ENCODE data around the gene ABCG2. TPM values are rescaled to one million over a fixed set of nuclear protein-coding genes. Genes with fewer than 3 reads are reported as not detected.
"Not testable (repeated sequence)": the region's sequence is repeated elsewhere in the genome, so short reads cannot be mapped to it uniquely, and the experiment has no call there.

ABCG2 gene
- total RNA-seq, 1 experiment from 2014 or later: 3.1 TPM

DNA sequence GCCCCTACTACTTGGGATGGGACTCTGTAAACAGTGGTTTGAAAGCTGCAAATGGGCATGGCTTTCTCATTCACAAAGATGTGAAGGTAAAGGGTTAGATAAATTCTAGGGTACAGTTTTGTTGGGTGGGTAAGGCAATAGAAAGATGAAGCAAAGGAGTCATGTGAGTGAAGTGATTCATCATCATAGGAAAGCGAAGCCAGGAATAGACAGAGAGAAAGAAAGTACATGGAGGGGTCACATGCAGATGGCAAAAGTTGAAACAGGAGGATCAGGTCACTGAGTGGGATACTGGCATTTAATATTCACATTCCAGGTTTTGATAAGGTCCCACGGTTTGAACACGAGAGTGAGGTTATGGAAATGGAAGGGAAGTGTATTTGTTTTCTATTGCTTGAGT, 8.2 kb upstream of the ABCG2 start:
- DNase-seq (ENCODE audit: low read depth): no peak

DNA sequence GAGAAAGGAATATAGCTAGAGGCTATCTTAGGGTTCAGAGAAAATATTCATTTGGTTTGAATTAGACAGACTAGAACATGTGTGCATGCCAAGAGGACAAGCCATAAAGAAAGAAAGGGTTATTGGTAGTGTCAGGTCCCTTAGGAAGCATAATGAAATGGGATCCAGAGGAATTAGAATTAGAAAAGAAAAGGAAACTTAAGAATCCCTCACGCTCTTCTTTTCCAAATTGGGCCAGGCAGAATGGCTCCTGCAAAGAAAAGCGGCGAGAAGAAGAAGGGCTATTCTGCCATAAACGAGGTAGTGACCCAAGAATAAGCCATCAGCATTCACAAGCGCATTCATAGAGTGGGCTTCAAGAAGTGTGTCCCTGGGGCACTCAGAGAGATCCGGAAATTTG, 4.9 kb upstream of the ABCG2 start:
- DNase-seq (ENCODE audit: low read depth): no peak

DNA sequence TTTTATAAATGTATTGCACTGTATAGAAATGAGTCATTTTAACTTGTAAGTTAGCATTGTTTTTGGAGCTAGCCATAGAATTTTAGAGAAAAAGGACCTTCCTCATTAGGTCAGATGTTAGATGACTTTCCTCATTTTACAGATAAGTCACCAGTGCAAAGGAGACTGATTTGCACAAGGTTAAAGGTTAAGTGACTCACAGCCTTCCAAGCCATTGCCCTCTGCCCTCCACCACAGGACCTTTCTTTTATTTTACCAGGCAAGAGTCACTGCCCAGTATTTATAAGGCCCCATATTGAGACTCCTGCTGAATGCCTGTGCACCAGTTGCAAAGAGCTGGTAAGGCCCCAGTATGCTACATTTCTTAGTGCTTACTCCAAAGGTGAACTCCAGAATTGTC, 4.2 kb upstream of the ABCG2 start:
- no peak for DNase-seq (ENCODE audit: low read depth)

DNA sequence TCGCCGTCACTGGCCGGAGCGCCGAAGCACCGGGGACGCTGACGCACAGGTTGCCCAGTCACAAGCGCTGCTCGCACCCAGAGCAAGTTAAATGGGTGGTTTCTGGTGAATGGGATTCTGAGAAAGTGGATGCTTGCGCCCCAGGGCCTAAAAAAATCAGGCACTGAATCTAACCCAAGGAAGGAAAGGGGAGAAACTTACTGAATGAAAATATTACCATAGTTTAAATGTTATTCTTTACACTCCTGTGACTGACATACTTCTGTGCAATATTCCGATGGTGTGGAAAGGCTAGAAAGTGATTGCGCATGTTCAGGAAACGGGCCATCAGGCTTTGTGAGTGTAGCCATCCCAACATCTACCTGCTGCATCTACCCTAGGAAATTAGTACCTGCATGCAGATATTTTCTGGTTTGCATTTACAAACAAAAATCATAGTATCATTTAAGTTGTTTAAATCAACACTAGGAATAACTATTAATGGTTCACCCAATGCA, 838 bp upstream of the ABCG2 start:
- peak; percentile 11 for DNase-seq (ENCODE audit: low read depth)

DNA sequence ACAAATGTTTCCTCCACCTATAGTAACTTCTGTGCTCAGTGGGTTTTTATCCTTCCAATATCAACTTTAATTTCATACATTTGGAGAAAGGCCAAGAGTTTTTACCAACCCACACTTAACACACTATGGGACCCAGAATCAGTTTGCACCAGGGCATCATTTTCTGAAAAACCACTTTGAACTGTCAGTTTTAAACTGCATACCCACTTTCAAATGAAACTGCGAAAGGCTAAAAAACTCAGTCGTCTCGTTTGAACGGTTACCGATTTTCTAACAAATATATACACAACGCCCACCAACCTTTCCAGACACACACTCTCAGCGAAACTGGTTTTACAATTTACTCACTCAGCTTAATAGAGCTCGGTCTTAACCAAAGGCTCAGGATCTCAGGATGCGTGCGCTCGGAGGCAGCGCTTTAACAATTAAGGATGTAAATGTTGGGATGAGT, 376 bp downstream of the ABCG2 start:
- peak; percentile 54 for DNase-seq (ENCODE audit: low read depth)

DNA sequence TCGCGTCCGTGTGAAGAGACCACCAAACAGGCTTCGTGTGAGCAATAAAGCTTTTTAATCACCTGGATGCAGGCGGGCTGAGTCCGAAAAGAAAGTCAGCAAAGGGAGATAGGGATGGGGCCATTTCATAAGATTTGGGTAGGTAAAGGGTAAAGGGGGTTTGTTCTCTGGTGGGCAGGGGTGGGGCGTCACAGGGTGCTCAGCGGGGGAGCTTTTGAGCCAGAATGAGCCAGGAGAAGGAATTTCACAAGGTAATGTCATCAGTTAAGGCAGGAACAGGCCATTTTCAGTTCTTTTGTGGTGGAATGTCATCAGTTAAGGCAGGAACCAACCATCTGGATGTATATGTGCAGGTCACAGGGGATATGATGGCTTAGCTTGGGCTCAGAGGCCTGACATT, 6.1 kb downstream of the ABCG2 start:
- not testable (repeated sequence) for DNase-seq (ENCODE audit: low read depth)

DNA sequence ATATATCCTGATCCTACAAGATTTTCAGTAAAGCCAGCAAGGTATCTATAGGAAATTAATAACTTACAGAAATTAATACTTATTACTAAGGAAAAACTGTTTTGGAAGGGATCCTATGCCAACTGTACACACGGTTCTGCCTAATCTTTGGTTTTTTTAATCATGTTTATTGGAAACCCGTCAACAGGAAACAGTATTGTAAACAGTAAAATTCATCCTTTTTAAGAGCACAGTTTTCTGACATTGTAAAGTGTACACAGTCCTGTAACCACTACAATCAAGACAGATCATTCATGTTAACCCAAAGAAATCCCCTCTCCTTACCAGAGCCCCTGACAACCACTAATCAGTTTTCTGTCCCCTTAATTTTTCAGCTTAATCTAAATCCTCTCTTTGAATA, 9.9 kb downstream of the ABCG2 start:
- no peak for DNase-seq (ENCODE audit: low read depth)

DNA sequence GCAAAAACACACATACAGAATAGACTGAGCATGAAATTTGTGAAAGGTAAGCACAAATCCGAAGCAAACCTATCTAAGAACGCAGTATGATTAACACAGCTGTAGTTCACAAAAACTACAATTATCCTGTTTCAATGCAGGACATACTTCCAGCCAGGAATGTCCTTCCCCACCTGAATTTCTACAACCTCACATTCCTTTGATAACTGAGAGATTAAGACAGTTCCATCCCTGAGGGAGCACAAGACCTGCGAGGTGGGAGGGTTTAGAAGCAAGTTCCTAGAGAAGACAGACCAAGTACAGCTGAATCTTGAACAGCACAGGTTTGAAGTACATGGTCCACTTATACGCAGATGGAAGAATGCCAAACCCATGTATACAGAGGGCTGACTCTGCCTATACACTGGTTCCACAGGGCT, 10.6 kb downstream of the ABCG2 start:
- no peak for DNase-seq (ENCODE audit: low read depth)

DNA sequence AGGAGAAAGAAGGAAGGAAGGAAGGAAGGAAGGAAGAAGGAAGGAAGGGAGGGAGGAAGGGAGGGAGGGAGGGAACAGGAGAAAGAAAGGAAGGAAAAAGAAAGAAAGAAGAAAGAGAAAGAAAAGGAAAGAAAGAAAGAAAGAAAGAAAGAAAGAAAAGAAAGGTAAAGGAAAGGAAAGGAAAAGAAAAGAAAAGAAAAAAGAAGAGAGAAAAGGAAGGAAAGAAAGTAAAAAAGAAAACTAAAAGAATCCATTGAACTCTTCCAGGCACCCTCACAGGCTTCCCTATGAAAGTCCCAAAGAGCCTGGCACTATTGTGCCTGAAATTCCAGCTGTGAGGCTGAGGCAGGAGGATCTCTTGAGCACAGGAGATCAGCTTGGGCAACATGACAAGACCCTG, 11.5 kb downstream of the ABCG2 start:
- no peak for DNase-seq (ENCODE audit: low read depth)

DNA sequence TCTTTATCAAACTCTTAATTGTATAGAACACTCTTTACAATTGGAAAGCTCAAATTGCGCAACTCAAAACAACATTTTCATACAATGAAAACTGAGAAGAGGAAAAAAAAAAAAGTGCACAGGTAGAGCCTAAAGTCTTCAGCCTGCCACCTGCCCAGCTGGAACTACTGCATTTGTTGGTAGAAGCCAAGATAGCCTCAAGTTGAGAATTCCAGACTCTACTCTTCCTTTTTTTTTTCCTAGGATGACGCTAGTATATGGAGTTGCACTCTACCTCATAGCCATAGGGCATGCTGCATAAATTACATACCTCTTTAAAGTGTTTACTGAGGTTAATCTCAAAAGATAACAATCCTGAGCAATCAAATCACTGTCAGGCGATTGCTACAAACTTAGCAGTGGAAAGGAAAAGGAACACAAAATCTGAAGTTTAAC, 13.6 kb downstream of the ABCG2 start:
- DNase-seq (ENCODE audit: low read depth): peak; percentile 25

DNA sequence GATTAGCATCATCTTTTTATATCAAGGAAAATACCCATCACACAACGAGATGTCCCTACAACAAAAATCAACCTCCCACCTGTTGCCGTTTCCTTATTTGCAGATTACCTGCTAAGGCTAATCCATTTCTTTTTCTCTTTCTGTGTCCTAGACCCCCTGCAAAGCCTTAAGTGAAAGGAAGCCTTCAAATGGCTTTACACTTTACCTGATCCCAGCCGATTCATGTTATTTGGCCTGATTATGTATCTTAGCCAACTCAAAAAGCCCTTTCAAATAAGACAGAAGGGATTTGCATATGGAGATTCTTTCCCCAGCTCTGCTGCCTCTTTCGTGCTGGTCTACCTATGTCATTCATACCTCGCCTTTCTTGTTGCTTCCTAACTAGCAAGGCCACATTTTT, 14.4 kb downstream of the ABCG2 start:
- DNase-seq (ENCODE audit: low read depth): no peak

DNA sequence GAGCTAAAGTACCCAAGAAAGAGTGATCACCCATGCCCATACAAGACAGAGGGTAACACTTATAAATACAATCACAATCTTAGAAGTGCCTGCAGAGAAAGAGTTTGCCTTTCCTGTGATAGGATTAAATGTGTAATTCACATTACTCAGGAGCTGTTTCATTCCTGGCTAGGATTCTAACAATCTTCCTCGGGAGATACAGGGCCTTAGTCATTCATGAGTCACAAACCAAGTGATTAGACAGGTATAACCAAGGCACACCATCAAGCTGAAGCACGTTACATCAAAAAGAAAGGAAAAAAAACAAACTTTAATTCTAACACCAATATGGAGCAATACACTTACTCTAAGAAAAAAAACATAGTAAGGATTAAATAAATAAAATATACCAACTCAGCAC, 14.9 kb downstream of the ABCG2 start:
- peak; percentile 58 for DNase-seq (ENCODE audit: low read depth)

DNA sequence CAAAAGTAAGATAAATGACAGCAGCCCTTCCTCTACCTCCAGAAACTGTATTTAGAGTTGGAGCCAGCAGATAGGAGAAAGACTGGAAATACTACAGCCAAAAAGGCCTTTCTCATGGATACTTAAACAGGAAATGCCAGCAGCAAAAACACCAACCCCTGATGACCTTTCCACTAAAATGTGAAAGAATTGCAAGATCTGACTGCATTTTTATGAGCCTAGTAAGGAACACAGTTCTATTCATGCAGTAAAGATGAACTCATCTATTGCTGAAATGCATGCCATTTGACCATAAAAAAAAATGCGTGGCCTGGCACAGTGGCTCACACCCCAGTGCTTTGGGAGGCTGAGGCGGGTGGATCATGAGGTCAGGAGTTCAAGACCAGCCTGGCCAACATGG, 19.9 kb downstream of the ABCG2 start:
- DNase-seq (ENCODE audit: low read depth): no peak

DNA sequence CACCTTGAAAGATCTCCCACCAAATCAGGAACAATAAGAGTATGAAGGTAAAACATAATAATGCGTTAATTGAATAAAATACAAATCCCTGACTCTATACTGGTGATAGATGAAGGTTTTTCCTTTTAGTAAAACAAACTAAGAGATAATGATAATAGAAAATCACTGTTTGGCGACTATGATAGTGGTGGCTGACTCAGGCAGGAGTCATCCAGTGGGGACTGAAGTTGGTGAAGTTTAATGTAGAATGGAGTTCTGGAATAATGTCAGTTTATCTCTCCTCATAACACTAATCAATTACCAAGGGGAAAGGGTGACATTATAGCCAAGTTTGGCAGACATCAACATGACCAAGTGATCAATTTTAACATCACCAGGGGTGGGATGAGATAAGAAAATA, 21.3 kb downstream of the ABCG2 start:
- DNase-seq (ENCODE audit: low read depth): no peak

DNA sequence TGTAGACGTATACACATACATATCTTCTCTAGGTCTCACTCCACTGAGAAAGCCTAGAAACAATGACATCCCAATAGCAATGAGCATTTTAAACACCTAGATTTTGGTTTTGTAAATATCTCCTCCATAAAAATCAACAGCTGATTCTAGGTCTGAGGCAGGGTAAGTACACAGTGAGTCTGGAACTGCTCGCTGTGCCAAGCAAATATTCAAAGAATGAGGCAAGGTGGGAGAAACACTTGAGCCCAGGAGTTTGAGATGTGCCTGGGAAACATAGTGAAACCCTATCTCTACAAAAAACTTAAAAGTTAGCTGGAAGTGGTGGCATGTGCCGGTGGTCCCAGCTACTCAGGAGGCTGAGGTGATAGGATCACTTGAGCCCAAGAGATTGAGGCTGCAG, 22.2 kb downstream of the ABCG2 start:
- no peak for DNase-seq (ENCODE audit: low read depth)

DNA sequence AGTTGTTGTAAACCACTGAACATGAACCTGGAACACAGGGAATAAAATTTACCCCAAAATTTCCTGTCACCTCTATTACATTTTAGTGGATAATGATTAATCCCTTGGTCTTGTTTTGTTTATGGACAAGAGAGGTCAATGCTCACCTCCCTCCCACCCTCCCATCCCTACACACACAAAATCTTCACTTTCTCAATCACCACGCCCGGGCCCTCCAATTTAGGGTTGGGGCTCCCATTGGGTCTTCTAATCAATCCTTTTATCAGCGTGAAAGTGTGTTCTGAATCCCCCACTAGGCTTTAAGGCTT, 23.1 kb downstream of the ABCG2 start:
- no peak for DNase-seq (ENCODE audit: low read depth)

DNA sequence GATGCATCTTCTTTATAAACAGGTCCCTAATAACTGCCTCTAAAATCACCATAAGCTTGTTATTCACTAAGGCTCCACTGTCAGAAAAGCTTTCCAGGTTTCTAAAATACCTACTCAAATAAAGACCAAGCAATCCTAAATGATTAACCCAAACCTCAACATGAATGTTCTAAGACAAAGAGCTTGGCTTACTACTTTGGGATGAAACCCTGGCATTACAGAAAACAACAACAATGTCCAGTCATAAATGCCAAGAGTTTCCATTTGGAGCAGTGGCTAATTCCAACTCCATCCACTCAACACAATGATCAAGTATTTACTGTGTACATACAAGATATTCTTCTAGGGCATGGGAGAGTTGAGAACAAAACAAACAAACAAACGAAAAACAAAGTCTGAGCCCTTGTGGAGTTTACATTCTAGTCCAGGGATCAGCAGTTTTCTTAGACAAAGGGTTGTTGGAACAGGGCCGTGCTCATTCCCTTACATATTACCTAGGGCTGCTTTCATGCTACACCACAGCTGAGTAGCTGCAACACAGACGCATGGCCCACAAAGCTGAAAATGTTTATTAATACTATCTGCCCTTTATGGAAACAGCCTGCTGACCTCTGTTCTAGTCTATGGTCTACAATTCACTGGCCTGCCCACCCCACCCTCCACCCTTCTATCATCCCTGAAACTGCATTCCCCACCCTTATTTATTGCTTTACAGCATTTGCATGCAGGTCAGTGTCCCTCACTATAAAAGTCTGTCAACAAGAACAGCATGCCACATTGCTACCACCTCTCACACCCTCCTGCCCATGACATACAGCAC, 23.7 kb downstream of the ABCG2 start:
- DNase-seq (ENCODE audit: low read depth): no peak

DNA sequence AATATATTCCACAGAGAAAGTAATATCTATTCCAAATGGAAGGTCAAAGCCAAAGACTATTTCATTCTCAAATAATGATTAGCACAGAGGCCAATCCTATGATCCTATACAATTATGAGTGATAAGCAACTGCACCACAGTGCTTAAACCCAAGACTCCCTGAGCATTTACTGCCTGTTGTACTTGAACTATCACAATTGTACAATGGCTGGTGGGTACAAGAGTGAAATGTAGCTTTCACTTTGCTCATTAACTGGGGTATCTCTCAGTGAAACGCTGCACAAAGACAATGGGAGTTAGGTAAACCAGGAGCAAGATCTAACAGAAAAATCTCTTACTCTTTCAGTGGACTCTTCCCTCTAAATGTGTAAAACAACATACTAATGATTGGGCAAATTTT, 24.3 kb downstream of the ABCG2 start:
- DNase-seq (ENCODE audit: low read depth): no peak

DNA sequence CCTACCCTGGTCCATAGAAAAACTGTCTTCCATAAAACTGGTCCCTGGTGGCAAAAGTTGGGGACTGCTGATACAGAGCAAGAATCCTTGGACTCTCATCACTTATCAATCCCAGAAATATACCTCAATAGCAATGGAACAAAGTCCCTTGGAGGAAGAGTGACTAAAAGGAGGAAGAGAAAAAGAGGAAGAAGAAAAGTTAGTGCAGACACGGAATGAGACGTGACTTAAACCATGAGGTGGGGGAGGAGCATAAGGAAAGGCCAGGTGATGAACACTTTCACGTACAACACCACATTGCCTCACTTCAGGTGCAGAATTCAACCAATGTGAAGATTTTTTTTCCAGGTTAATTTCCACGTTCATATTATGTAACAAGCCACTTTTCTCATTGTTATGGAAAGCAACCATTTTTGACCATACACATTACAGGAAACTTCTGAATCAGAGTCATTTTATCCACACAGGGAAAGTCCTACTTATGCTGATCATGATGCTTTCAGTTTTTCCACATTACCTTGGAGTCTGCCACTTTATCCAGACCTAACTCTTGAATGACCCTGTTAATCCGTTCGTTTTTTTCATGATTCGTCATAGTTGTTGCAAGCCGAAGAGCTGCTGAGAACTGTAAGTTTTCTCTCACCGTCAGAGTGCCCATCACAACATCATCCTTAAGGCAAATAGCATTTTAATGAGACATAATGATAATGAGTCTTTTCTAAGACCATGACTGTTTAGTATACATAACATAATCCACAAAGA, 27.7 kb downstream of the ABCG2 start:
- DNase-seq (ENCODE audit: low read depth): no peak

DNA sequence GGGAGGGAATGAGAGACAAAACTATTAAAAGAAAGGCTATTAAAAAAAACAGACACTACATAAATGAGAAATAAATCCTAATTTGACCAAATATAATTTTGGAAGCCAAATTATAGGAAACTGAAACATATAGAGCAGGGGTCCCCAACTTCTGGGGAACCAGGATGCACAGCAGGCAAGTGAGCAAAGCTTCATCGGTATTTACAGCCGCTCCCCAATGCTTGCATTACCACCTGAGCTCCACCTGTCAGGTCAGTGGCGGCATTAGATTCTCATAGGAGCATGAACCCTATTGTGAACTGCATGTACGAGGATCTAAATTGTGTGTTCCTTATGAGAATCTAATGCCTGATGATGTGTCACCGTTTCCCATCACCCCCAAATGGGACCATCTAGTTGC, 28.4 kb downstream of the ABCG2 start:
- no peak for DNase-seq (ENCODE audit: low read depth)

DNA sequence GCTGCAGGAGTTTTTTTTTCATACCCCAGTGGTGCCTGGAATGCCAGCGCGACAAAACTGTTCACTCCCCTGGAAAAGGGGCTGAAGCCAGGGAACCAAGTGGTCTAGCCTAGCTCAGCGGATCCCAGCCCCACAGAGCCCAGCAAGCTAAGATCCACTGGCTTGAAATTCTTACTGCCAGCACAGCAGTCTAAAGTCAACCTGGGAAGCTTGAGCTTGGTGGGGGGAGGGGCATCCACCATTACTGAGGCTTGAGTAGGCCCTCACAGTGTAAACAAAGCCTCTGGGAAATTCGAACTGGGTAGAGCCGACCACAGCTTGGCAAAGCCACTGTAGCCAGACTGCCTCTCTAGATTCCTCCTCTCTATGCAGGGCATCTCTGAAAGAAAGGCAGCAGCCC, 36.2 kb downstream of the ABCG2 start:
- peak; percentile 19 for DNase-seq (ENCODE audit: low read depth)

DNA sequence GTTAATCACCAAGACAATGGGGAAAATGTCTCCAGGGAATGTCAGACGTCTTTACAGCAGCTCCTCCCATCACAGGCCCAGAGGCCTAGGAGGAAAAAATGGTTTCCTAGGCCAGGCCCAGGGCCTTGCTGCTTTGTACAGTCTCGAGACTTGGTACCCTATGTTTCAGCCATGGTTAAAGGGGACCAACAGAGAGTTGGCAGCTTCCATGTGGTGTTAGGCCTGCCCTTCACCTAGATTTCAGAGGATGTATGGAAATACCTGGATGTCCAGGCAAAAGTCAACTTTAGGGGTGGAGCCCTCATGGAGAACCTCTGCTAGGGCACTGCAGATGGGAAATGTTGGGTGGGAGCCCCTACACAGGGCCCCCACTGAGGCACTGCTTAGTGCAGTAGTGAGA, 38.5 kb downstream of the ABCG2 start:
- DNase-seq (ENCODE audit: low read depth): no peak

DNA sequence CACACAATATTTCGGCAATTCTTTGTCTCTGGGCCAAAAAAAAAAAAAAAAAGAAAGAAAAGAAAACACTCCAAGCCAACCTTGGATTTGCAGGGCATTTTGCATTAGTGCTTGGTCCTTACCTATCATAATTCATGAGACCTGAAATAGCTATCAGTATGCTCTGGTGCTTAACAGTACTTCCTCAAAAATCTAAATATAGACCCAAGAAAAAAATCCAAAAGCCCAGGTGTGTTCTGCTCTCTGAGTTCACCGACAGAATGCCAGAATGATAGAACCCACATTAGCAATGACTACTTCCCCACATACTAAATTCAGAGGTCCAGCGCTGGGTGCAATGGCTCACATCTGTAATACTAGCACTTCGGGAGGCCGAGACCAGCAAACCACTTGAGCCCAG, 42.9 kb downstream of the ABCG2 start:
- DNase-seq (ENCODE audit: low read depth): no peak

All from Daoy (cell line).